ENCODE results near the gene TMPRSS12. TPM values are rescaled to one million over a fixed set of nuclear protein-coding genes. Genes with fewer than 3 reads are reported as not detected.
A peak's percentile ranks its signal among the peaks of the same experiment; 100 is the strongest.
"Not testable (repeated sequence)": the region's sequence is repeated elsewhere in the genome, so short reads cannot be mapped to it uniquely, and the experiment has no call there.

The TMPRSS12 gene
- total RNA-seq: not detected

- H3K27me3 ChIP-seq: no peaks in the 10 kb centered on the region
- intact Hi-C loops (cut with DNase I; ENCODE audit: low total_unique reads): no loop called here
- TF ChIP-seq POLR2AphosphoS5 (IDR thresholded peaks at IDR 0.05): peak in 1 of 3 donors; percentile 23
- TF ChIP-seq CTCF (IDR thresholded peaks at IDR 0.05): peak in 1 of 3 donors; percentile 23
- no peak for TF ChIP-seq POLR2A (IDR thresholded peaks at IDR 0.05)
- H3K4me3 ChIP-seq: peak within 1 kb of the TSS; percentile 12 to 61 (median 50)
- peaks cover 0 to 10% of the 10 kb centered on the region in 2 donors for H3K9me3 ChIP-seq
- no peaks in the 10 kb centered on the region for H3K36me3 ChIP-seq
- peak; percentile 61 to 63 for DNase-seq (ENCODE audit: low spot score in 2 of 2)
- no peaks in the 10 kb centered on the region for H3K4me1 ChIP-seq
- H3K27ac ChIP-seq: peak within 1 kb of the TSS; percentile 88 to 89
These were observed at the start of gene TMPRSS12 for GRCh38 chr12:50842637-50843493. Gene TMPRSS12 (plus strand): TSS chr12:50842926. CDS start chr12:50842965, 39 bp downstream.

GRCh38 chr12:50799908-50800307 lies 42.8 kb upstream of the TMPRSS12 start:
- Histone ChIP-seq H3K27ac (no peak overlapping the region), H3K4me1 (no peaks in the 10 kb centered on the region), H3K4me3 (no peak overlapping the region), H3K27me3 (no peaks in the 10 kb centered on the region), H3K9me3 (peaks cover 0 to 15% of the 10 kb centered on the region in 2 donors), H3K36me3 (peaks cover 6% of the 10 kb centered on the region)
- no peak for TF ChIP-seq POLR2AphosphoS5 (IDR thresholded peaks at IDR 0.05)
- DNase-seq (ENCODE audit: low spot score in 2 of 2): no peak
- intact Hi-C loops (cut with DNase I; ENCODE audit: low total_unique reads): no loop called here

GRCh38 chr12:50803230-50803875 lies 39.4 kb upstream of the TMPRSS12 start:
- H3K9me3 ChIP-seq: peaks cover 0 to 15% of the 10 kb centered on the region in 2 donors
- intact Hi-C loops (cut with DNase I; ENCODE audit: low total_unique reads): no loop called here
- no peak overlapping the region for H3K27ac ChIP-seq
- DNase-seq (ENCODE audit: low spot score in 2 of 2): no peak
- no peak overlapping the region for H3K4me3 ChIP-seq
- no peak for TF ChIP-seq POLR2A (IDR thresholded peaks at IDR 0.05)
- no peak for TF ChIP-seq CTCF (IDR thresholded peaks at IDR 0.05)
- no peak for TF ChIP-seq POLR2AphosphoS5 (IDR thresholded peaks at IDR 0.05)
- peaks cover 6% of the 10 kb centered on the region for H3K36me3 ChIP-seq
- no peaks in the 10 kb centered on the region for H3K27me3 ChIP-seq
- H3K4me1 ChIP-seq: no peaks in the 10 kb centered on the region

- H3K4me3 ChIP-seq: no peak overlapping the region
- no peak for DNase-seq (ENCODE audit: low spot score in 2 of 2)
- no peak overlapping the region for H3K27ac ChIP-seq
- H3K27me3 ChIP-seq: no peaks in the 10 kb centered on the region
- TF ChIP-seq CTCF (IDR thresholded peaks at IDR 0.05): no peak
- TF ChIP-seq POLR2A (IDR thresholded peaks at IDR 0.05): no peak
- TF ChIP-seq POLR2AphosphoS5 (IDR thresholded peaks at IDR 0.05): no peak
- H3K4me1 ChIP-seq: no peaks in the 10 kb centered on the region
- no peaks in the 10 kb centered on the region for H3K36me3 ChIP-seq
- no peaks in the 10 kb centered on the region for H3K9me3 ChIP-seq
- intact Hi-C loops (cut with DNase I; ENCODE audit: low total_unique reads): no loop called here
These were observed 36.5 kb upstream of the TMPRSS12 start for GRCh38 chr12:50806176-50806575.

GRCh38 chr12:50809131-50809530 lies 33.6 kb upstream of the TMPRSS12 start:
- H3K4me3 ChIP-seq; H3K9me3 ChIP-seq; H3K4me1 ChIP-seq; intact Hi-C loops (cut with DNase I; ENCODE audit: low total_unique reads); H3K36me3 ChIP-seq; H3K27ac ChIP-seq; DNase-seq (ENCODE audit: low spot score in 2 of 2); H3K27me3 ChIP-seq: not testable (repeated sequence)

GRCh38 chr12:50814921-50815320 lies 27.8 kb upstream of the TMPRSS12 start:
- H3K27ac ChIP-seq; H3K4me3 ChIP-seq; H3K9me3 ChIP-seq; H3K4me1 ChIP-seq; H3K27me3 ChIP-seq; intact Hi-C loops (cut with DNase I; ENCODE audit: low total_unique reads); H3K36me3 ChIP-seq; DNase-seq (ENCODE audit: low spot score in 2 of 2): not testable (repeated sequence)
